GOT3 (cell line): ENCODE measurements around the gene B4GALT6.

Source experiments
- DNase-seq: peaks from one replicate; lab custom pipeline; 2025; ENCODE audit warnings: mixed read lengths; lab: John Stamatoyannopoulos, UW

Gene B4GALT6

GRCh38 chr18:31688606-31689005 is 4.2 kb upstream of the B4GALT6 start:
- no peak for DNase-seq

GRCh38 chr18:31686986-31687928 is 2.9 kb upstream of the B4GALT6 start:
- no peak for DNase-seq

GRCh38 chr18:31686572-31686971 is 2.2 kb upstream of the B4GALT6 start:
- DNase-seq = no peak

- DNase-seq = no peak
These were observed 1.0 kb upstream of the B4GALT6 start for GRCh38 chr18:31685097-31686082.

- no peak for DNase-seq
These were observed 458 bp downstream of the B4GALT6 start for GRCh38 chr18:31683968-31684278.

GRCh38 chr18:31683106-31683505 is 1.3 kb downstream of the B4GALT6 start:
- no peak for DNase-seq

- DNase-seq = no peak
These were observed 3.4 kb downstream of the B4GALT6 start for GRCh38 chr18:31680831-31681568.

GRCh38 chr18:31680433-31680811 is 4.0 kb downstream of the B4GALT6 start:
- no peak for DNase-seq

- no peak for DNase-seq
These were observed 4.5 kb downstream of the B4GALT6 start for GRCh38 chr18:31679791-31680432.

- no peak for DNase-seq
These were observed 5.1 kb downstream of the B4GALT6 start for GRCh38 chr18:31679133-31679742.

GRCh38 chr18:31678425-31678824 is 6.0 kb downstream of the B4GALT6 start:
- no peak for DNase-seq

GRCh38 chr18:31677592-31677991 is 6.8 kb downstream of the B4GALT6 start:
- DNase-seq = no peak

GRCh38 chr18:31675404-31675803 is 9.0 kb downstream of the B4GALT6 start:
- no peak for DNase-seq

- DNase-seq = no peak
These were observed 11.7 kb downstream of the B4GALT6 start for GRCh38 chr18:31672628-31673135.

- no peak for DNase-seq
These were observed 12.4 kb downstream of the B4GALT6 start for GRCh38 chr18:31671951-31672350.

GRCh38 chr18:31669541-31669940 is 14.8 kb downstream of the B4GALT6 start:
- DNase-seq = no peak

- DNase-seq = no peak
These were observed 17.2 kb downstream of the B4GALT6 start for GRCh38 chr18:31667185-31667584.

- DNase-seq = no peak
These were observed 18.3 kb downstream of the B4GALT6 start for GRCh38 chr18:31666055-31666454.

- no peak for DNase-seq
These were observed 20.3 kb downstream of the B4GALT6 start for GRCh38 chr18:31664101-31664500.

- DNase-seq = no peak
These were observed 22.4 kb downstream of the B4GALT6 start for GRCh38 chr18:31661965-31662364.

- no peak for DNase-seq
These were observed 23.6 kb downstream of the B4GALT6 start for GRCh38 chr18:31660763-31661162.
